WTC11 (cell line): Measurements from ENCODE around the gene EHD2. TPM values are rescaled to one million over a fixed set of nuclear protein-coding genes. Genes with fewer than 3 reads are reported as not detected.

Experiments
- ATAC-seq: fragments of 200-7000 bp; cut with Tn5 transposase; 2 replicates; pipeline ENCODE4 v1.10.0; 2021; ENCODE audit warnings: mild to moderate bottlenecking, moderate library complexity
- CTCF ChIA-PET: fragments of 300-600 bp; sonication (Branson Sonifier 250); formaldehyde crosslinking; loops from one replicate; lab custom pipeline; 2021; ENCODE audit warnings: antibody characterized with exemption; lab: Charles Lee
- POLR2A ChIA-PET: fragments of 350-600 bp; sonication (Branson Sonifier 250); formaldehyde crosslinking; loops from one replicate; lab custom pipeline; 2021; ENCODE audit warnings: antibody characterized with exemption; lab: Charles Lee
- DNase-seq: peaks from one replicate; pipeline ENCODE4 v3.0.0; 2021; ENCODE audit warnings: low spot score
- H3K27ac Mint-ChIP-seq: 2 replicates; pipeline ENCODE4 v1.8.0; 2021; ENCODE audit warnings: mixed read lengths
- H3K27me3 Mint-ChIP-seq: 2 replicates; pipeline ENCODE4 v1.8.0; 2021; ENCODE audit warnings: low read depth, mild to moderate bottlenecking, moderate library complexity, mixed read lengths
- H3K36me3 Mint-ChIP-seq: 2 replicates; pipeline ENCODE4 v1.8.0; 2021; ENCODE audit warnings: mixed read lengths
- H3K4me1 Mint-ChIP-seq: 2 replicates; pipeline ENCODE4 v1.8.0; 2022; ENCODE audit warnings: mixed read lengths
- H3K4me3 Mint-ChIP-seq: 2 replicates; pipeline ENCODE4 v1.8.0; 2021; ENCODE audit warnings: mild to moderate bottlenecking, moderate library complexity, mixed read lengths
- H3K9me3 Mint-ChIP-seq: 2 replicates; pipeline ENCODE4 v1.8.0; 2021; ENCODE audit warnings: mixed read lengths
- ATF1 ChIP-seq: sonication (generic); formaldehyde crosslinking; IDR thresholded peaks from 2 replicates; pipeline ENCODE4 v1.8.1; 2023; ENCODE audit warnings: mild to moderate bottlenecking, moderate library complexity, missing genetic modification reagents
- ATF6 ChIP-seq: sonication (generic); formaldehyde crosslinking; IDR thresholded peaks from 2 replicates; pipeline ENCODE4 v1.8.1; 2023; ENCODE audit warnings: mild to moderate bottlenecking, missing genetic modification reagents
- CBFB ChIP-seq: sonication (generic); formaldehyde crosslinking; IDR thresholded peaks from 2 replicates; pipeline ENCODE4 v1.8.1; 2022; ENCODE audit warnings: mild to moderate bottlenecking, low read depth, missing genetic modification reagents
- E2F4 ChIP-seq: sonication (generic); formaldehyde crosslinking; IDR thresholded peaks from 2 replicates; pipeline ENCODE4 v1.8.1; 2022; ENCODE audit warnings: low read depth, mild to moderate bottlenecking, moderate library complexity, missing genetic modification reagents, borderline replicate concordance
- ETV6 ChIP-seq: sonication (generic); formaldehyde crosslinking; IDR thresholded peaks from 2 replicates; pipeline ENCODE4 v1.8.1; 2022; ENCODE audit warnings: mild to moderate bottlenecking, missing genetic modification reagents
- FOXP1 ChIP-seq: sonication (generic); formaldehyde crosslinking; IDR thresholded peaks from 2 replicates; pipeline ENCODE4 v1.8.0; 2022; ENCODE audit warnings: missing genetic modification reagents, mild to moderate bottlenecking, moderate library complexity, borderline replicate concordance
- FOXP4 ChIP-seq: sonication (generic); formaldehyde crosslinking; IDR thresholded peaks from 2 replicates; pipeline ENCODE4 v1.8.0; 2022; ENCODE audit warnings: mild to moderate bottlenecking, missing genetic modification reagents
- KAT7 ChIP-seq: sonication (generic); formaldehyde crosslinking; IDR thresholded peaks from 2 replicates; pipeline ENCODE4 v1.8.1; 2023; ENCODE audit warnings: missing genetic modification reagents, mild to moderate bottlenecking, borderline replicate concordance
- MLX ChIP-seq: sonication (generic); formaldehyde crosslinking; IDR thresholded peaks from 2 replicates; pipeline ENCODE4 v1.8.1; 2023; ENCODE audit warnings: mild to moderate bottlenecking, missing genetic modification reagents, moderate library complexity
- MXD4 ChIP-seq: fragments of 250-450 bp; sonication (Bioruptor Pico); IDR thresholded peaks from 2 replicates; pipeline ENCODE4 v1.8.0; 2021; ENCODE audit warnings: mild to moderate bottlenecking, moderate library complexity, borderline replicate concordance
- NFYB ChIP-seq: sonication (generic); formaldehyde crosslinking; conservative IDR thresholded peaks from 2 replicates; pipeline ENCODE4 v1.8.0; 2022; ENCODE audit warnings: low read depth, missing genetic modification reagents
- RELA ChIP-seq: sonication (generic); formaldehyde crosslinking; IDR thresholded peaks from 2 replicates; pipeline ENCODE4 v1.8.1; 2022; ENCODE audit warnings: missing genetic modification reagents, mild to moderate bottlenecking, borderline replicate concordance
- SMAD3 ChIP-seq: sonication (generic); formaldehyde crosslinking; IDR thresholded peaks from 2 replicates; pipeline ENCODE4 v1.8.0; 2022; ENCODE audit warnings: missing genetic modification reagents, mild to moderate bottlenecking, borderline replicate concordance
- TEAD4 ChIP-seq: sonication (generic); formaldehyde crosslinking; IDR thresholded peaks from 2 replicates; pipeline ENCODE4 v1.8.0; 2022; ENCODE audit warnings: mild to moderate bottlenecking, missing genetic modification reagents
- USF2 ChIP-seq: sonication (generic); formaldehyde crosslinking; IDR thresholded peaks from 2 replicates; pipeline ENCODE4 v1.8.1; 2023; ENCODE audit warnings: mild to moderate bottlenecking, missing genetic modification reagents, moderate library complexity
- ZBTB43 ChIP-seq: sonication (generic); formaldehyde crosslinking; IDR thresholded peaks from 2 replicates; pipeline ENCODE4 v1.8.1; 2023; ENCODE audit warnings: mild to moderate bottlenecking, missing genetic modification reagents
- total RNA-seq: library from RNA; stranded (reverse); gene quantifications from 3 replicates; pipeline ENCODE4 v1.2.3, GENCODE V29; 2021

EHD2 gene
- total RNA-seq, 1 experiment from 2014 or later = 11.8 TPM

- POLR2A ChIA-PET = no interaction called here
- Mint-ChIP-seq H3K4me3 (no peak overlapping the region), H3K27ac (peak overlapping the region; percentile 69; the same call in 1 of the 2 replicates), H3K9me3 (no peaks in the 10 kb centered on the region), H3K27me3 (no peaks in the 10 kb centered on the region; the same call in 1 of the 2 replicates), H3K36me3 (peaks cover 3% of the 10 kb centered on the region; the same call in 1 of the 2 replicates), H3K4me1 (peaks cover 9% of the 10 kb centered on the region)
- ATAC-seq (no peak), DNase-seq (no peak)
- CTCF ChIA-PET = interaction anchor here (1.4 to 7.9 kb wide), 4 partner anchors 28 to 48 kb away, joined by 3 to 102 read pairs (median 6); partner anchors contain the start of gene EHD2
- TF ChIP-seq FOXP4 (CRISPR knock-in tag) (no peak), ATF6 (CRISPR knock-in tag) (no peak)
Measured at GRCh38 chr19:47741544-47742140, 28.4 kb downstream of the EHD2 start.

- POLR2A ChIA-PET = no interaction called here
- TF ChIP-seq SMAD3 (CRISPR knock-in tag) (no peak), USF2 (no peak), ATF1 (CRISPR knock-in tag) (no peak), RELA (CRISPR knock-in tag) (no peak), FOXP1 (CRISPR knock-in tag) (no peak), CBFB (CRISPR knock-in tag) (no peak), TEAD4 (CRISPR knock-in tag) (no peak), E2F4 (CRISPR knock-in tag) (no peak), MLX (CRISPR knock-in tag) (no peak)
- Mint-ChIP-seq H3K4me3 (peak overlapping the region; percentile 97), H3K36me3 (peaks cover 9% of the 10 kb centered on the region), H3K4me1 (peaks cover 13% of the 10 kb centered on the region), H3K9me3 (no peaks in the 10 kb centered on the region), H3K27ac (no peak overlapping the region), H3K27me3 (no peaks in the 10 kb centered on the region; the same call in 1 of the 2 replicates)
- CTCF ChIA-PET = interaction anchor here (0.8 to 4.5 kb wide), 4 partner anchors 24 to 314 kb away, joined by 3 to 47 read pairs (median 3); partner anchors contain the start of gene EHD2
- DNase-seq (no peak), ATAC-seq (no peak)
Measured at GRCh38 chr19:47742634-47743033, 29.4 kb downstream of the EHD2 start.

GRCh38 chr19:47745010-47745901 lies 32.0 kb downstream of the EHD2 start, which contains the start of gene NOP53:
TSS of gene NOP53 (plus strand) at chr19:47745546. CDS start at chr19:47745560, 14 bp downstream.
- Mint-ChIP-seq H3K4me3 (peak within 1 kb of the TSS; percentile 97), H3K27me3 (no peaks in the 10 kb centered on the region; the same call in 1 of the 2 replicates), H3K4me1 (peaks cover 13% of the 10 kb centered on the region), H3K27ac (peak within 1 kb of the TSS; percentile 97), H3K9me3 (no peaks in the 10 kb centered on the region), H3K36me3 (peaks cover 28% of the 10 kb centered on the region)
- ATAC-seq = peak; percentile 69
- CTCF ChIA-PET = interaction anchor here (0.8 to 4.5 kb wide), 9 partner anchors 10 to 308 kb away, joined by 3 to 47 read pairs (median 4); partner anchors contain the start of gene EHD2
- POLR2A ChIA-PET = interaction anchor here (0.6 to 1.0 kb wide), 2 partner anchors 21 to 103 kb away, joined by 3 to 10 read pairs; no protein-coding TSS in a partner anchor
- peak; percentile 95 for DNase-seq
- TF ChIP-seq FOXP1 (CRISPR knock-in tag) (no peak), MLX (CRISPR knock-in tag) (no peak), ZBTB43 (CRISPR knock-in tag) (no peak), NFYB (CRISPR knock-in tag) (no peak; the same call in 1 of the 2 replicates), ETV6 (CRISPR knock-in tag) (no peak), KAT7 (CRISPR knock-in tag) (no peak), E2F4 (CRISPR knock-in tag) (no peak), MXD4 (no peak)
